RCC 7860 (cell line): ENCODE data around the gene MRPL19.

Source experiments
- DNase-seq: peaks from one replicate; pipeline ENCODE4 v3.0.0-alpha.2; 2015; ENCODE audit warnings: low spot score
- FAIRE-seq: peaks from 2 replicates; lab custom pipeline; 2012; peaks lifted over from hg19 to GRCh38; lab: Jason Lieb, UNC

The MRPL19 gene

GRCh38 chr2:75614162-75614651 is 32.4 kb upstream of the MRPL19 start:
- peak; percentile 82 for FAIRE-seq
- peak; percentile 30 for DNase-seq

- FAIRE-seq = no peak
- DNase-seq = no peak
Observed at GRCh38 chr2:75616406-75616805, 30.2 kb upstream of the MRPL19 start.

GRCh38 chr2:75616933-75617332 is 29.6 kb upstream of the MRPL19 start:
- DNase-seq (no peak), FAIRE-seq (no peak)

GRCh38 chr2:75619956-75620740 is 26.4 kb upstream of the MRPL19 start:
- FAIRE-seq = peak; percentile 49

GRCh38 chr2:75621228-75621627 is 25.4 kb upstream of the MRPL19 start:
- no peak for FAIRE-seq
- DNase-seq = no peak

More at GRCh38 chr2:75619956-75620740, 26.4 kb upstream of the MRPL19 start:
- DNase-seq = no peak

- FAIRE-seq (no peak), DNase-seq (no peak)
Observed at GRCh38 chr2:75622500-75622899, 24.1 kb upstream of the MRPL19 start.

- DNase-seq = no peak
- no peak for FAIRE-seq
Observed at GRCh38 chr2:75622929-75623328, 23.7 kb upstream of the MRPL19 start.

GRCh38 chr2:75627902-75628504 is 18.6 kb upstream of the MRPL19 start:
- FAIRE-seq = no peak
- DNase-seq = peak; percentile 56

- FAIRE-seq (no peak), DNase-seq (no peak)
Observed at GRCh38 chr2:75632091-75632701, 14.4 kb upstream of the MRPL19 start.

- DNase-seq (no peak), FAIRE-seq (no peak)
Observed at GRCh38 chr2:75632813-75633212, 13.8 kb upstream of the MRPL19 start.

GRCh38 chr2:75633620-75634019 is 13.0 kb upstream of the MRPL19 start:
- FAIRE-seq (no peak), DNase-seq (no peak)

GRCh38 chr2:75634945-75635344 is 11.6 kb upstream of the MRPL19 start:
- FAIRE-seq (no peak), DNase-seq (no peak)

- FAIRE-seq = no peak
- DNase-seq = no peak
Observed at GRCh38 chr2:75637568-75637967, 9.0 kb upstream of the MRPL19 start.

- DNase-seq = peak; percentile 44
- FAIRE-seq = peak; percentile 41
Observed at GRCh38 chr2:75640621-75641121, 5.9 kb upstream of the MRPL19 start.

GRCh38 chr2:75641587-75641986 is 5.0 kb upstream of the MRPL19 start:
- DNase-seq (no peak), FAIRE-seq (no peak)

- FAIRE-seq (no peak), DNase-seq (no peak)
Observed at GRCh38 chr2:75643980-75644379, 2.6 kb upstream of the MRPL19 start.

- DNase-seq = no peak
- no peak for FAIRE-seq
Observed at GRCh38 chr2:75645643-75646042, 940 bp upstream of the MRPL19 start.

GRCh38 chr2:75646090-75646582 is 447 bp upstream of the MRPL19 start:
- DNase-seq = no peak
- FAIRE-seq = no peak

- DNase-seq (no peak), FAIRE-seq (no peak)
Observed at GRCh38 chr2:75647771-75648170, 1.2 kb downstream of the MRPL19 start.

GRCh38 chr2:75654012-75654411 is 7.4 kb downstream of the MRPL19 start:
- DNase-seq (no peak), FAIRE-seq (no peak)

GRCh38 chr2:75655861-75656260 is 9.3 kb downstream of the MRPL19 start:
- FAIRE-seq (no peak), DNase-seq (no peak)
